GM12892 (cell line): Measurements from ENCODE around the gene HYCC2.

Experiments used
- POLR2A ChIP-seq: IDR thresholded peaks from 2 replicates; pipeline ENCODE4 v1.6.1; 2011; ENCODE audit warnings: low read depth, low read length, control low read depth
- POLR2AphosphoS5 ChIP-seq: IDR thresholded peaks from 2 replicates; pipeline ENCODE4 v1.6.1; 2011; ENCODE audit warnings: low read depth, low read length, control low read depth
- TAF1 ChIP-seq: IDR thresholded peaks from 2 replicates; pipeline ENCODE4 v1.6.1; 2011; ENCODE audit warnings: low read depth, mild to moderate bottlenecking, control low read depth, low read length, borderline replicate concordance

GRCh38 chr2:201108341-201108740, 36.9 kb upstream of the HYCC2 start:
- TF ChIP-seq POLR2A (no peak), POLR2AphosphoS5 (no peak), TAF1 (no peak)
